K562 (cell line): ENCODE results near the gene PICK1. TPM values are rescaled to one million over a fixed set of nuclear protein-coding genes. Genes with fewer than 3 reads are reported as not detected.
A peak's percentile ranks its signal among the peaks of the same experiment; 100 is the strongest.

Experiments
- FOXA1 ChIP-seq: fragments of 450-650 bp; IDR thresholded peaks from 2 replicates; pipeline ENCODE4 v1.6.1; 2016; ENCODE audit warnings: mild to moderate bottlenecking, borderline replicate concordance
- HNRNPL ChIP-seq: fragments of 200-400 bp; formaldehyde crosslinking; IDR thresholded peaks from 2 replicates; pipeline ENCODE4 v1.6.1; 2017; ENCODE audit warnings: low read depth, mild to moderate bottlenecking, low read length
- ILK ChIP-seq: fragments of 450-650 bp; IDR thresholded peaks from 2 replicates; pipeline ENCODE4 v1.6.1; 2016; ENCODE audit warnings: missing genetic modification characterization, low read depth, mild to moderate bottlenecking, missing compliant biosample characterization, moderate library complexity, borderline replicate concordance
- MAZ ChIP-seq, 2 experiments: fragments of 450-650 bp in 1 of 2; sonication (generic) in 1 of 2; formaldehyde crosslinking; IDR thresholded peaks in 1 of 2; conservative IDR thresholded peaks in 1 of 2; 2 replicates each; pipeline versions ENCODE4 v1.4.0 to v1.5.0; 2020; ENCODE audit warnings: mild to moderate bottlenecking in 1 of 2, missing genetic modification reagents in 1 of 2
- NR3C1 ChIP-seq: sonication (generic); formaldehyde crosslinking; IDR thresholded peaks from 2 replicates; pipeline ENCODE4 v1.8.1; 2022; ENCODE audit warnings: missing genetic modification reagents
- RBM17 ChIP-seq: fragments of 200-400 bp; formaldehyde crosslinking; IDR thresholded peaks from 2 replicates; pipeline ENCODE4 v1.6.1; 2017; ENCODE audit warnings: low read depth, mild to moderate bottlenecking, low read length, borderline replicate concordance
- SMC3 ChIP-seq: conservative IDR thresholded peaks from 2 replicates; pipeline ENCODE4 v1.6.1; 2011; ENCODE audit warnings: low read depth, low read length, improper control_type of control experiment; ENCODE audit not compliant: insufficient read depth
- SNAPC5 ChIP-seq: fragments of 250-450 bp; sonication (Bioruptor Pico); IDR thresholded peaks from 2 replicates; pipeline ENCODE4 v1.8.0; 2021; ENCODE audit warnings: moderate library complexity, mild to moderate bottlenecking, inconsistent platforms
- SNIP1 ChIP-seq: fragments of 450-650 bp; IDR thresholded peaks from 2 replicates; pipeline ENCODE4 v1.7.1; 2017; ENCODE audit warnings: low read depth, mild to moderate bottlenecking
- TSHZ1 ChIP-seq: fragments of 250-450 bp; sonication (Bioruptor Pico); IDR thresholded peaks from 2 replicates; pipeline ENCODE4 v1.4.0; 2020; ENCODE audit warnings: mild to moderate bottlenecking, moderate library complexity
- ZBTB43 ChIP-seq: sonication (generic); formaldehyde crosslinking; IDR thresholded peaks from 2 replicates; pipeline ENCODE4 v1.8.0; 2023; ENCODE audit warnings: mild to moderate bottlenecking, missing genetic modification reagents
- ZNF407 ChIP-seq: fragments of 450-650 bp; IDR thresholded peaks from 2 replicates; pipeline ENCODE4 v1.6.1; 2016; ENCODE audit warnings: low read depth
- polyA plus RNA-seq, 8 experiments: library from polyadenylated mRNA; depleted of rRNA in 4 of 8; stranded (reverse) in 5 of 8; unstranded in 3 of 8; fragments of >200 nt; fragmentation: Nextera tagmentation in 2 of 8; fragmentation: Illumina TruSeq in 1 of 8; extraction: Ambion mirVana in 2 of 8; extraction: Trizol in 1 of 8; gene quantifications; 2 replicates each; pipeline versions ENCODE4 v1.2.1 to v1.2.3, GENCODE V29; 2011 to 2014; ENCODE audit warnings: inconsistent platforms in 1 of 8, missing spikeins in 1 of 8
- total RNA-seq, 7 experiments: library from RNA; depleted of rRNA in 6 of 7; stranded (reverse); fragments of >200 nt in 6 of 7; fragmentation: Illumina TruSeq in 2 of 7; extraction: Trizol in 2 of 7; gene quantifications; 2 replicates each; pipeline versions ENCODE4 v1.2.1 to v1.2.3, GENCODE V29; 2011 to 2021; ENCODE audit warnings: low replicate concordance in 1 of 7

PICK1 gene
- total and polyA plus RNA-seq, 9 of the 15 experiments (the other 6 are each of a cell fraction or from before 2014, with no cell fraction given) = 0.06 to 11.0 (median 7.9) TPM; not detected in 1

GRCh38 chr22:38097557-38098409 is 40.6 kb downstream of the PICK1 start (continued):
- TF ChIP-seq MAZ (CRISPR knock-in tag; conservative IDR thresholded peaks at IDR 0.05 in 1 of 2, IDR thresholded peaks at IDR 0.05 in 1 of 2) = 0 out of 4 replicates have a peak, but pooled peaks of 1 of the 2 experiments have one; percentile 34
- TF ChIP-seq SNAPC5 (CRISPR knock-in tag) = no peak
- TF ChIP-seq SMC3 = peak; percentile 49; the same call in 1 of the 2 replicates
- TF ChIP-seq NR3C1 (CRISPR knock-in tag) = no peak
- TF ChIP-seq ZBTB43 (CRISPR knock-in tag) = no peak
- TF ChIP-seq ZNF407 = no peak
- no peak for TF ChIP-seq TSHZ1 (CRISPR knock-in tag)
- no peak for TF ChIP-seq SNIP1
- no peak for TF ChIP-seq FOXA1
- TF ChIP-seq HNRNPL = no peak
- no peak for TF ChIP-seq ILK
- no peak for TF ChIP-seq RBM17
